Trophoblast cell (in vitro differentiated cells and primary cell): Measurements from ENCODE around the gene EXOSC7.

Experiments
- DNase-seq, 2 donors: peaks; one replicate each; pipeline ENCODE4 v3.0.0-alpha.2; 2016
- H2AFZ ChIP-seq: 2 replicates; pipeline ENCODE4 v1.6.1; 2013; ENCODE audit warnings: low read length, moderate library complexity, mild to moderate bottlenecking; ENCODE audit not compliant: insufficient read depth, poor library complexity
- H2AK5ac ChIP-seq: 2 replicates; pipeline ENCODE4 v1.6.1; 2013; ENCODE audit warnings: mild to moderate bottlenecking, low read length
- H2BK120ac ChIP-seq: 2 replicates; pipeline ENCODE4 v1.6.1; 2013; ENCODE audit warnings: low read length, mild to moderate bottlenecking, moderate library complexity; ENCODE audit not compliant: insufficient read depth, poor library complexity
- H2BK12ac ChIP-seq: 2 replicates; pipeline ENCODE4 v1.6.1; 2013; ENCODE audit warnings: mild to moderate bottlenecking, low read length, moderate library complexity
- H2BK5ac ChIP-seq: 2 replicates; pipeline ENCODE4 v1.6.1; 2013; ENCODE audit warnings: low read length, low read depth, moderate library complexity, mild to moderate bottlenecking; ENCODE audit not compliant: poor library complexity
- H3K14ac ChIP-seq: 2 replicates; pipeline ENCODE4 v1.6.1; 2013; ENCODE audit warnings: mild to moderate bottlenecking, low read length
- H3K18ac ChIP-seq: 2 replicates; pipeline ENCODE4 v1.6.1; 2013; ENCODE audit warnings: mild to moderate bottlenecking, low read length
- H3K23ac ChIP-seq: 2 replicates; pipeline ENCODE4 v1.6.1; 2013; ENCODE audit warnings: low read length
- H3K27ac ChIP-seq: 2 replicates; pipeline ENCODE4 v1.5.1; 2013; ENCODE audit warnings: low read depth, mild to moderate bottlenecking, inconsistent platforms, low read length, moderate library complexity
- H3K27me3 ChIP-seq: 2 replicates; pipeline ENCODE4 v1.6.1; 2013; ENCODE audit warnings: inconsistent platforms, mild to moderate bottlenecking, low read length, moderate library complexity; ENCODE audit not compliant: insufficient read depth
- H3K36me3 ChIP-seq, 2 experiments: 1 replicate in 1 of 2; 2 replicates in 1 of 2; pipeline ENCODE4 v1.6.1; 2013; ENCODE audit warnings: low read length in 2 of 2, mild to moderate bottlenecking in 2 of 2, moderate library complexity in 1 of 2; ENCODE audit not compliant: insufficient read depth in 2 of 2, control insufficient read depth in 1 of 2
- H3K4ac ChIP-seq: 2 replicates; pipeline ENCODE4 v1.6.1; 2013; ENCODE audit warnings: low read depth, mild to moderate bottlenecking, low read length, moderate library complexity
- H3K4me1 ChIP-seq, 2 experiments: 1 replicate in 1 of 2; 2 replicates in 1 of 2; pipeline ENCODE4 v1.6.1; 2013; ENCODE audit warnings: low read length in 2 of 2, mild to moderate bottlenecking in 2 of 2, moderate library complexity in 1 of 2; ENCODE audit not compliant: insufficient read depth in 2 of 2, control insufficient read depth in 1 of 2
- H3K4me2 ChIP-seq: 2 replicates; pipeline ENCODE4 v1.6.1; 2013; ENCODE audit warnings: inconsistent platforms, mild to moderate bottlenecking, low read length, moderate library complexity
- H3K4me3 ChIP-seq: 2 replicates; pipeline ENCODE4 v1.5.1; 2013; ENCODE audit warnings: mild to moderate bottlenecking, low read depth, low read length, inconsistent platforms
- H3K79me1 ChIP-seq: one replicate; pipeline ENCODE4 v1.6.1; 2013; ENCODE audit warnings: low read length
- H3K79me2 ChIP-seq: 2 replicates; pipeline ENCODE4 v1.6.1; 2013; ENCODE audit warnings: low read length, mild to moderate bottlenecking; ENCODE audit not compliant: control insufficient read depth, insufficient read depth, poor library complexity
- H3K9ac ChIP-seq: 2 replicates; pipeline ENCODE4 v1.6.1; 2013; ENCODE audit warnings: mild to moderate bottlenecking, low read length
- H3K9me3 ChIP-seq: 2 replicates; pipeline ENCODE4 v1.6.1; 2013; ENCODE audit warnings: low read depth, mild to moderate bottlenecking, control low read depth, inconsistent platforms, low read length; ENCODE audit not compliant: insufficient read depth
- H4K12ac ChIP-seq: 2 replicates; pipeline ENCODE4 v1.6.1; 2013; ENCODE audit warnings: low read depth, mild to moderate bottlenecking, low read length, moderate library complexity
- H4K8ac ChIP-seq: 2 replicates; pipeline ENCODE4 v1.6.1; 2013; ENCODE audit warnings: low read depth, mild to moderate bottlenecking, low read length, moderate library complexity
- H4K91ac ChIP-seq: one replicate; pipeline ENCODE4 v1.6.1; 2013; ENCODE audit warnings: low read depth, mild to moderate bottlenecking, low read length, moderate library complexity
- WGBS: extraction: QIAGEN DNeasy Blood & Tissue Kit; methylation state at CpG from one replicate; pipeline ENCODE4 v1.1.7; 2013; ENCODE audit warnings: missing lambda C conversion rate; ENCODE audit not compliant: insufficient read length, insufficient coverage; ENCODE audit errors: extremely low coverage; 5-methylcytosine and 5-hydroxymethylcytosine counted together

Gene EXOSC7

DNA sequence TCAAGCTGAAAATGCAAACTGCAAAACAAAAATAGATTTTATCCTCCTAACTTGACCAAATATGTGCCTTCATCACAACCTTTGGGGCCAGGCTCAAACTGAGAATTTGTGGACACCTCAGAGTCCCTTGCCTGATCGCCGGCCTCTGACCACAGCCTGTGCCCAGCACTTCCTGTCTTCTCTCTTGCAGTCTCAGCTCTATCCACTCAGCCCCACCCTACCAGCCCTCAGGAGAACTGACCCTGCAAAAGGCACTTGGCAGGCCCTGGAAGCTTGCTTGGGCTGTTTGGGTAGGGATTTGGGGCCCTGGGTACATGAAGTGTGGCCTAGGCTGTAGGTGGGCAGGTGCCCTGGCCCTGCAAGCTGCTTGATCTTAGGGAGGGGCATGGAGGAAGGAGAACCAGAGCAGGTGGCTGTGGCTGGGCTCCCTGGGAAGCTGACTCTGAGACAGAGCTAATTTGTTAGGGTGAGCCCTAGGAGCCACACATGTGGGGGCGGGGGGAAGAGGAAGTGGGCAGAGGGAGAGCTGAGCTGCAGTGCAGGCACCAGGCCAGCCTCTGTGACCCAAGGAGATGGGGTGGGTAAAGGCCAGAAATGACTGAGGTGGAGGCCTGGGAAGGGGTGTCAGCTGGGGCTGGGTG lies 58.7 kb downstream of the EXOSC7 start:
- no peak overlapping the region for H2AFZ ChIP-seq
- no peak overlapping the region for H2BK12ac ChIP-seq
- no CpG with 5 or more reads among the region's 3 CpGs for WGBS
- no peak overlapping the region for H3K4me3 ChIP-seq
- no peak overlapping the region for H4K12ac ChIP-seq
- no peak for DNase-seq
- H2BK120ac ChIP-seq, result no peak overlapping the region
- no peak overlapping the region for H3K18ac ChIP-seq
- peaks cover 0 to 6% of the 10 kb centered on the region in 2 experiments for H3K4me1 ChIP-seq
- H3K27ac ChIP-seq, result no peak overlapping the region
- no peak overlapping the region for H4K8ac ChIP-seq
- H3K79me1 ChIP-seq, result no peaks in the 10 kb centered on the region
- H3K79me2 ChIP-seq, result no peaks in the 10 kb centered on the region
- peaks cover 3% of the 10 kb centered on the region for H3K9me3 ChIP-seq
- no peak overlapping the region for H3K14ac ChIP-seq
- H4K91ac ChIP-seq, result no peak overlapping the region
- no peak overlapping the region for H3K23ac ChIP-seq
- H3K9ac ChIP-seq, result no peak overlapping the region
- H2BK5ac ChIP-seq, result no peak overlapping the region
- no peak overlapping the region for H3K4me2 ChIP-seq
- peaks cover 15% of the 10 kb centered on the region for H3K27me3 ChIP-seq
- no peak overlapping the region for H3K4ac ChIP-seq
- H3K36me3 ChIP-seq, result no peaks in the 10 kb centered on the region
- no peak overlapping the region for H2AK5ac ChIP-seq

DNA sequence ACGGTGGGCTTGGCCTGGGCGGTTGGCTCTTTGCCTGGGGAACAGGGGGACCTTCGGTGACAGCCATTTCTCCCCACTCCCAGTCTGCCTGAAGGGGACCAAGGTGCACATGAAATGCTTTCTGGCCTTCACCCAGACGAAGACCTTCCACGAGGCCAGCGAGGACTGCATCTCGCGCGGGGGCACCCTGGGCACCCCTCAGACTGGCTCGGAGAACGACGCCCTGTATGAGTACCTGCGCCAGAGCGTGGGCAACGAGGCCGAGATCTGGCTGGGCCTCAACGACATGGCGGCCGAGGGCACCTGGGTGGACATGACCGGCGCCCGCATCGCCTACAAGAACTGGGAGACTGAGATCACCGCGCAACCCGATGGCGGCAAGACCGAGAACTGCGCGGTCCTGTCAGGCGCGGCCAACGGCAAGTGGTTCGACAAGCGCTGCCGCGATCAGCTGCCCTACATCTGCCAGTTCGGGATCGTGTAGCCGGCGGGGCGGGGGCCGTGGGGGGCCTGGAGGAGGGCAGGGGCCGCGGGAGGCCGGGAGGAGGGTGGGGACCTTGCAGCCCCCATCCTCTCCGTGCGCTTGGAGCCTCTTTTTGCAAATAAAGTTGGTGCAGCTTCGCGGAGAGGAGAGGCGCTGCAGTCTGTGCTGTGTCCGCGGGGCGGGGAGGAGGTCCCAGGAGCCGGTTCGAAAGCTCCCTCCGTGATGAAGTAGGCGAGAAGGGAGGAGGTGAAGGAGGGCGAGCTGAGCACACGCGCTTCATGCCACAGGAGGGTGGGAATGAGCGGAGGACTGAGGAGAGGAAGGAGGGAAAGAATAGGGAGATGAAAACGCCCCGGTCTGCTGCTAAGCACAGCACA lies 59.6 kb downstream of the EXOSC7 start:
- Histone ChIP-seq H2BK5ac (no peak overlapping the region), H2BK120ac (no peak overlapping the region), H3K14ac (no peak overlapping the region), H3K23ac (no peak overlapping the region), H3K79me1 (no peaks in the 10 kb centered on the region), H3K4me3 (peak overlapping the region; percentile 10), H2BK12ac (no peak overlapping the region), H3K27ac (no peak overlapping the region), H3K4ac (no peak overlapping the region), H3K79me2 (no peaks in the 10 kb centered on the region), H2AFZ (no peak overlapping the region), H3K36me3 (no peaks in the 10 kb centered on the region), H4K91ac (no peak overlapping the region), H4K8ac (no peak overlapping the region), H4K12ac (no peak overlapping the region), H3K27me3 (peaks cover 15% of the 10 kb centered on the region), H3K9ac (no peak overlapping the region), H3K4me1 (peaks cover 0 to 6% of the 10 kb centered on the region in 2 experiments), H2AK5ac (no peak overlapping the region), H3K18ac (no peak overlapping the region), H3K4me2 (peak overlapping the region; percentile 33), H3K9me3 (peaks cover 2% of the 10 kb centered on the region)
- DNase-seq, result peak in 1 of 2 donors; percentile 54
- no CpG with 5 or more reads among the region's 64 CpGs for WGBS

DNA sequence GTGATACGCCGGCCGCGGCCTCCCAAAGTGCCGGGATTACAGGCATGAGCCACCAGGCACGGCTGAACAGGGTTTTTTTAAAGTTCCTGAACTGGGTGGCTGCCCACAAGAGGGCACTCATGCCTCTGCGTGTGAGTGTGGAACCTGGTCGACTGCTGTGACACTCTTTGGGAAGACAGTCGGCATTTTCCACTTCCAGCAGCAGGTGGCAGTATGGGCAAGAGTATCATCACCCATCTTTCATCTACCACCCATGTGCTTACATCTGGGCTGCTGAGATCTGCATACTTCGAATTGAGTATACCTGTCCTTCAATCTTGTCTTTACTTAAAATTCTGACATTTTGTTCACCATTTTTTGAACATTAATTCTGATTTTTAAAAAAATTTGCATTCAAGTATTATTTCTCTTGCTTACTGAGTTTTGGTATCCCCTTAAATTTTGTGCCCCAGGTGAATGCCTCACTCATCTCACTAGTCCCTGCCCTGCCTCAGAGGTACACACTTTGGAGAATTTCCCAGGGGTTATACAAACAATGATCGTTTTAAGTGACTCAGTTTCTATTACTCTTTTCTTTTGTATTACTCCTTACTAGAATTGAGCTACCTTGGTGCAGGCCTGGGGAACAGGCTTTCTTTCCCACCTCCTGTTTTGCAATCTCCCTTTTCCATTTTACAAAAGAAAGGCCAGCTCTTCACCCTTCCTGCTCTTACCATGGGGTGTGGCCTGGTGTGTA lies 61.8 kb downstream of the EXOSC7 start:
- H2AK5ac ChIP-seq, result no peak overlapping the region
- no peaks in the 10 kb centered on the region for H3K36me3 ChIP-seq
- no peak overlapping the region for H4K12ac ChIP-seq
- peak overlapping the region; percentile 24 for H3K4me2 ChIP-seq
- H2BK12ac ChIP-seq, result no peak overlapping the region
- peaks cover 15% of the 10 kb centered on the region for H3K27me3 ChIP-seq
- no peak overlapping the region for H4K8ac ChIP-seq
- H3K79me1 ChIP-seq, result no peaks in the 10 kb centered on the region
- peaks cover 0 to 4% of the 10 kb centered on the region in 2 experiments for H3K4me1 ChIP-seq
- WGBS, result no CpG with 5 or more reads among the region's 11 CpGs
- H3K4me3 ChIP-seq, result no peak overlapping the region
- H3K9me3 ChIP-seq, result no peaks in the 10 kb centered on the region
- H2BK5ac ChIP-seq, result no peak overlapping the region
- H3K4ac ChIP-seq, result no peak overlapping the region
- H3K9ac ChIP-seq, result no peak overlapping the region
- no peak overlapping the region for H2BK120ac ChIP-seq
- no peak overlapping the region for H3K14ac ChIP-seq
- peak; percentile 95 to 99 for DNase-seq
- H3K79me2 ChIP-seq, result no peaks in the 10 kb centered on the region
- H3K23ac ChIP-seq, result no peak overlapping the region
- no peak overlapping the region for H2AFZ ChIP-seq
- H3K27ac ChIP-seq, result no peak overlapping the region
- no peak overlapping the region for H4K91ac ChIP-seq
- no peak overlapping the region for H3K18ac ChIP-seq

DNA sequence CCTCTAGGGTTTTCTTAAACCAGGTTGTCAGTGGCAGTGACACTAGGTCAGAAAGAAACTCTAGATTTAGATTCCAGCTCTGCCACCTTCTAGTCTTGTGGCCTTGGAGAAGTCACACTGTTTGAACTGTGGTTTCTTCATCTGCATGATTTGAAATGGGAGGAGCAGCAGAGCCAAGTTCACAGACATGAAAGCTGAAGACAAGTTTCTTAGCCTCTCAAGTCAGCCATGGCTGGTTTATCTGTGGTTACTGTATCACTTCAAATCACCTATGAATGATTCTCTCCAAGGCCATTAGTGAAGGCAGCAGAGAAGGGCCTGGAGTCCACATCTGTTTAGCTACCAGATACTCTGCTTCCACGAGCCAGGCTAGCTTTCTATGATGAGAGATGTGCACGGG lies 65.6 kb downstream of the EXOSC7 start:
- no CpG with 5 or more reads among the region's 2 CpGs for WGBS

More for the DNA sequence above, 65.6 kb downstream of the EXOSC7 start:
- Histone ChIP-seq H3K18ac (no peak overlapping the region), H3K27ac (no peak overlapping the region), H2AFZ (no peak overlapping the region), H3K4ac (no peak overlapping the region), H3K79me1 (no peaks in the 10 kb centered on the region), H4K91ac (no peak overlapping the region), H3K9me3 (no peaks in the 10 kb centered on the region), H3K23ac (no peak overlapping the region), H3K27me3 (peaks cover 3% of the 10 kb centered on the region), H3K9ac (no peak overlapping the region), H2BK5ac (no peak overlapping the region), H3K4me1 (peaks cover 0 to 4% of the 10 kb centered on the region in 2 experiments), H4K12ac (no peak overlapping the region), H3K79me2 (no peaks in the 10 kb centered on the region), H3K4me2 (no peak overlapping the region), H3K36me3 (no peaks in the 10 kb centered on the region), H2BK12ac (peak overlapping the region; percentile 6), H4K8ac (no peak overlapping the region), H2BK120ac (no peak overlapping the region), H2AK5ac (no peak overlapping the region), H3K14ac (no peak overlapping the region), H3K4me3 (no peak overlapping the region)
- DNase-seq, result no peak
